Panc1 (cell line): ENCODE results near the gene MED12.

Source experiments
- POLR2AphosphoS5 ChIP-seq: IDR thresholded peaks from 2 replicates; pipeline ENCODE4 v1.6.1; 2012; ENCODE audit warnings: mild to moderate bottlenecking, low read depth, low read length, moderate library complexity
- SIN3A ChIP-seq: IDR thresholded peaks from 2 replicates; pipeline ENCODE4 v1.6.1; 2012; ENCODE audit warnings: low read depth, mild to moderate bottlenecking, low read length, moderate library complexity, borderline replicate concordance; ENCODE audit not compliant: insufficient read depth
- TF ChIP-seq, protein P1 (sequence below): fragments of 450-650 bp; IDR thresholded peaks from 2 replicates; pipeline ENCODE4 v1.5.1; 2017; ENCODE audit warnings: mild to moderate bottlenecking

DNA sequence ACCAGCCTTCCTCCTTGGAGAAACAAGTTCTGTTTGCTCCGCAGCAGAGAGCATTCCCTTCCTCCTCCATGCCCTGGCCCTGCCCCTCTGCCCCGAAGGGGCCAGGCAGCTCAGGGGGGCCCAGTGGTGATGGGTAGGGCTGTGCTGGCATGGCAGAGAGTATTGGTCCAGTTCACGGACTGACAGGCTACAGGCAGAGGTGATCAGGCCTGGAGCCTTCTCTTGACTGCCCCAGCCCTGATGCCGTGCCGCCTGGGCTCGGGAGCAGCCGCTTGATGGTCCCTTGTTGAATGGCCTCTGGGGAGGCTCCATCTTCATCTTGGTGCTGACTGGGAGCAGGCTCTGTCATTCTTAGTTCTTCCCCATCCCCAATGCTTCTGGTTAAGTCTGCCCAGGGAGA lies 35.8 kb downstream of the MED12 start:
- TF ChIP-seq, protein P1, sequence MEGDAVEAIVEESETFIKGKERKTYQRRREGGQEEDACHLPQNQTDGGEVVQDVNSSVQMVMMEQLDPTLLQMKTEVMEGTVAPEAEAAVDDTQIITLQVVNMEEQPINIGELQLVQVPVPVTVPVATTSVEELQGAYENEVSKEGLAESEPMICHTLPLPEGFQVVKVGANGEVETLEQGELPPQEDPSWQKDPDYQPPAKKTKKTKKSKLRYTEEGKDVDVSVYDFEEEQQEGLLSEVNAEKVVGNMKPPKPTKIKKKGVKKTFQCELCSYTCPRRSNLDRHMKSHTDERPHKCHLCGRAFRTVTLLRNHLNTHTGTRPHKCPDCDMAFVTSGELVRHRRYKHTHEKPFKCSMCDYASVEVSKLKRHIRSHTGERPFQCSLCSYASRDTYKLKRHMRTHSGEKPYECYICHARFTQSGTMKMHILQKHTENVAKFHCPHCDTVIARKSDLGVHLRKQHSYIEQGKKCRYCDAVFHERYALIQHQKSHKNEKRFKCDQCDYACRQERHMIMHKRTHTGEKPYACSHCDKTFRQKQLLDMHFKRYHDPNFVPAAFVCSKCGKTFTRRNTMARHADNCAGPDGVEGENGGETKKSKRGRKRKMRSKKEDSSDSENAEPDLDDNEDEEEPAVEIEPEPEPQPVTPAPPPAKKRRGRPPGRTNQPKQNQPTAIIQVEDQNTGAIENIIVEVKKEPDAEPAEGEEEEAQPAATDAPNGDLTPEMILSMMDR, result no peak
- TF ChIP-seq SIN3A, result no peak
- TF ChIP-seq POLR2AphosphoS5, result no peak
